ENCODE results near the gene TXLNB.

Gene TXLNB

DNA sequence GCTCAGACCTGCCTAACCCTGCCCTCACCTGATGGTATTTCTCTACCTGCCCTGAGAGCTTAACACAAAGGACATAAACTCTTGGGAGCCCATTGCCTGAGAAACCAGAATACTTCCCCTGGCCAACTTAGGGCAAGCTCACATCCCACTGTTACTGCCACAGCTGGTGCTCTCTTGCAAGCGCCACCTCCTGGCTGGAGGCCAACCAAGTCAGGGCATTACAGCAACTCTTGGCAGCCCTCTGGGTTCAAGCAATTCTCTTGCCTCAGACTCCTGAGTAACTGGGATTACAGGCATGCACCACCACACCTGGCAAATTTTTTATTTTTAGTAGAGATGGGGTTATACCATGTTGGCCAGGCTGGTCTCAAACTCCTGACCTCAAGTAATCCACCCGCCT, 86.8 kb downstream of the TXLNB start:
- TF ChIP-seq, protein P1, sequence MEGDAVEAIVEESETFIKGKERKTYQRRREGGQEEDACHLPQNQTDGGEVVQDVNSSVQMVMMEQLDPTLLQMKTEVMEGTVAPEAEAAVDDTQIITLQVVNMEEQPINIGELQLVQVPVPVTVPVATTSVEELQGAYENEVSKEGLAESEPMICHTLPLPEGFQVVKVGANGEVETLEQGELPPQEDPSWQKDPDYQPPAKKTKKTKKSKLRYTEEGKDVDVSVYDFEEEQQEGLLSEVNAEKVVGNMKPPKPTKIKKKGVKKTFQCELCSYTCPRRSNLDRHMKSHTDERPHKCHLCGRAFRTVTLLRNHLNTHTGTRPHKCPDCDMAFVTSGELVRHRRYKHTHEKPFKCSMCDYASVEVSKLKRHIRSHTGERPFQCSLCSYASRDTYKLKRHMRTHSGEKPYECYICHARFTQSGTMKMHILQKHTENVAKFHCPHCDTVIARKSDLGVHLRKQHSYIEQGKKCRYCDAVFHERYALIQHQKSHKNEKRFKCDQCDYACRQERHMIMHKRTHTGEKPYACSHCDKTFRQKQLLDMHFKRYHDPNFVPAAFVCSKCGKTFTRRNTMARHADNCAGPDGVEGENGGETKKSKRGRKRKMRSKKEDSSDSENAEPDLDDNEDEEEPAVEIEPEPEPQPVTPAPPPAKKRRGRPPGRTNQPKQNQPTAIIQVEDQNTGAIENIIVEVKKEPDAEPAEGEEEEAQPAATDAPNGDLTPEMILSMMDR (IDR thresholded peaks at IDR 0.05) = no peak

DNA sequence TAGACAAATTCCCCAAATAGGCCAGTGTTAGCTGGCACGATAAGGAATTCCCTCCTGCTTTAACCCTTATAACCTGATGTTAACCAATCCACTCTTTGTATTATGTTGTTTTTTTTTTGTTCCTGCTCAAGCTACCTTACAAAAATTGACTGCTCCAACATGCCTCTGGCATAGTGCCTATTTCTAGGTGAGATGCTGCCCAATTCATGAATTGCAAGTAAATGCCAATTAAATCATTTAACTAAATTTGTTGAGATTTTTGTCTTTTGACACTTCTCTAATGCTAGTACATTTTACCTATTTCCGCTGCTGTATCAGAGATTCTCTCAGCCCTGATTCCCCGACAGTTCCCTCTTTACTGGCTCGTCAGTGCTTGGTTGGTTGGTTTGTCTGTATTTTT, 90.4 kb downstream of the TXLNB start:
- TF ChIP-seq, protein P1 (IDR thresholded peaks at IDR 0.05) = no peak

GRCh38 chr6:139198529-139199288, 93.1 kb downstream of the TXLNB start:
- TF ChIP-seq, protein P1 (IDR thresholded peaks at IDR 0.05) = no peak

DNA sequence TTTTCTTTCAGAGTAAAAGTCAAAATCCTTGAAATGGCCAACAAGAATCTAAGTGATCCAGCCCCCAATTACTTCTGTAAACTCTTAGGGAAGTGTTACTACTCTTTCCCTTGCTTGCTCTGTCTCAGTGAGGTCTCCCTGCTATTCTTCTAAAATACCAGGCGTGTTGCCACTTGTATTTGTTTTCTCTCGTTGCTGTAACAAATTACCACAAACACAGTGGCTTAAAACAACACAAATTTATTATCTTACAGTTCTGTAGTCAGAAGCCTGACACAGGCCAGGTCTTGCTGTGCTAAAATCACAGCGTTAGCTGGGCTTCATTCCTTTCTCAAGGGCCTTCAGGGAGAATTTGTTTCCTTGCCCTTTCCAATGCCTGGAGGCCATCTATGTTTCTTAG, 97.1 kb downstream of the TXLNB start:
- TF ChIP-seq, protein P1 (IDR thresholded peaks at IDR 0.05) = no peak
